GM23338 (cell line): Measurements from ENCODE around the gene MED14. TPM values are rescaled to one million over a fixed set of nuclear protein-coding genes. Genes with fewer than 3 reads are reported as not detected.

Source experiments
- ATAC-seq: fragments of 200-7000 bp; cut with Tn5 transposase; 3 replicates; pipeline ENCODE4 v1.9.1; 2020
- DNase-seq: peaks from one replicate; pipeline ENCODE4 v3.0.0-alpha.2; 2015; ENCODE audit warnings: low spot score
- H2AFZ ChIP-seq: fragments of 200-600 bp; sonication (generic); 2 replicates; pipeline ENCODE4 v1.8.0; 2016; ENCODE audit warnings: antibody characterized with exemption, mild to moderate bottlenecking, moderate library complexity
- H3F3A ChIP-seq: fragments of 200-600 bp; sonication (generic); replicated peaks from 2 replicates; pipeline ENCODE4 v1.8.0; 2017; ENCODE audit warnings: antibody characterized with exemption, mixed run types, low read depth
- H3K27ac ChIP-seq: fragments of 200-600 bp; sonication (generic); 2 replicates; pipeline ENCODE4 v1.6.1; 2016; ENCODE audit warnings: low read depth
- H3K27me3 ChIP-seq: fragments of 200-600 bp; sonication (generic); 2 replicates; pipeline ENCODE4 v1.8.0; 2016; ENCODE audit warnings: mild to moderate bottlenecking, mixed run types, moderate library complexity; ENCODE audit not compliant: insufficient read depth
- H3K36me3 ChIP-seq: fragments of 200-600 bp; sonication (generic); 2 replicates; pipeline ENCODE4 v1.8.0; 2016; ENCODE audit warnings: mild to moderate bottlenecking; ENCODE audit not compliant: insufficient read depth
- H3K4me1 ChIP-seq: fragments of 200-600 bp; sonication (generic); 2 replicates; pipeline ENCODE4 v1.8.0; 2016; ENCODE audit warnings: mild to moderate bottlenecking, moderate library complexity; ENCODE audit not compliant: insufficient read depth
- H3K4me2 ChIP-seq: fragments of 200-600 bp; sonication (generic); 2 replicates; pipeline ENCODE4 v1.7.1; 2017; ENCODE audit warnings: mixed run types
- H3K4me3 ChIP-seq: fragments of 200-600 bp; sonication (generic); 2 replicates; pipeline ENCODE4 v1.6.1; 2016; ENCODE audit warnings: mixed run types
- H3K79me2 ChIP-seq: fragments of 200-600 bp; sonication (generic); replicated peaks from 2 replicates; pipeline ENCODE4 v1.8.0; 2017; ENCODE audit warnings: mild to moderate bottlenecking; ENCODE audit not compliant: insufficient read depth
- H3K9me2 ChIP-seq: fragments of 200-600 bp; sonication (generic); 2 replicates; pipeline ENCODE4 v1.8.0; 2017; ENCODE audit not compliant: insufficient read depth
- H4K20me1 ChIP-seq: fragments of 200-600 bp; sonication (generic); replicated peaks from 2 replicates; pipeline ENCODE4 v1.8.0; 2017; ENCODE audit warnings: mild to moderate bottlenecking; ENCODE audit not compliant: insufficient read depth
- H3K27ac Mint-ChIP-seq: 2 replicates; pipeline ENCODE4 v1.8.0; 2020; ENCODE audit warnings: inconsistent platforms, mild to moderate bottlenecking, moderate library complexity, mixed read lengths
- H3K27me3 Mint-ChIP-seq: 3 replicates; pipeline ENCODE4 v1.8.0; 2022; ENCODE audit warnings: low read depth, mild to moderate bottlenecking, moderate library complexity, mixed read lengths, inconsistent platforms; ENCODE audit not compliant: insufficient read depth, poor library complexity
- H3K36me3 Mint-ChIP-seq: 3 replicates; pipeline ENCODE4 v1.8.0; 2021; ENCODE audit warnings: low read depth, mild to moderate bottlenecking, inconsistent platforms, moderate library complexity, mixed read lengths
- H3K4me1 Mint-ChIP-seq: 3 replicates; pipeline ENCODE4 v1.8.0; 2020; ENCODE audit warnings: mild to moderate bottlenecking, inconsistent platforms, mixed read lengths
- H3K4me3 Mint-ChIP-seq: 3 replicates; pipeline ENCODE4 v1.8.0; 2021; ENCODE audit warnings: moderate library complexity, mild to moderate bottlenecking, inconsistent platforms, mixed read lengths
- H3K9me3 Mint-ChIP-seq: 3 replicates; pipeline ENCODE4 v1.8.0; 2020; ENCODE audit warnings: moderate library complexity, mild to moderate bottlenecking, inconsistent platforms, mixed read lengths
- CREB1 ChIP-seq: fragments of 250-450 bp; sonication (Bioruptor Pico); IDR thresholded peaks from 2 replicates; pipeline ENCODE4 v1.5.0; 2020; ENCODE audit warnings: low read depth, mild to moderate bottlenecking, moderate library complexity
- EZH2 ChIP-seq: fragments of 200-600 bp; sonication (generic); IDR thresholded peaks from one replicate; pipeline ENCODE4 v1.8.0; 2017; ENCODE audit warnings: antibody characterized with exemption, mild to moderate bottlenecking, low read depth; ENCODE audit not compliant: unreplicated experiment
- EZH2phosphoT487 ChIP-seq: fragments of 200-600 bp; sonication (generic); IDR thresholded peaks from one replicate; pipeline ENCODE4 v1.8.1; 2018; ENCODE audit warnings: antibody characterized with exemption; ENCODE audit not compliant: unreplicated experiment
- JUNB ChIP-seq: IDR thresholded peaks from one replicate; pipeline ENCODE4 v1.6.1; 2016; ENCODE audit warnings: antibody characterized with exemption; ENCODE audit not compliant: unreplicated experiment
- NANOG ChIP-seq: IDR thresholded peaks from 2 replicates; pipeline ENCODE4 v1.6.1; 2016; ENCODE audit warnings: antibody characterized with exemption, borderline replicate concordance
- POLR2AphosphoS5 ChIP-seq: IDR thresholded peaks from 2 replicates; pipeline ENCODE4 v1.6.1; 2016; ENCODE audit warnings: antibody characterized with exemption, low read depth
- REST ChIP-seq: IDR thresholded peaks from one replicate; pipeline ENCODE4 v1.6.1; 2018; ENCODE audit warnings: antibody characterized with exemption; ENCODE audit not compliant: unreplicated experiment
- STAT1 ChIP-seq: IDR thresholded peaks from one replicate; pipeline ENCODE4 v1.6.1; 2016; ENCODE audit warnings: antibody characterized with exemption; ENCODE audit not compliant: unreplicated experiment
- ZNF114 ChIP-seq: fragments of 250-450 bp; sonication (Bioruptor Pico); IDR thresholded peaks from 2 replicates; pipeline ENCODE4 v1.5.0; 2020; ENCODE audit warnings: mild to moderate bottlenecking, moderate library complexity
- ZNF331 ChIP-seq: fragments of 250-450 bp; sonication (Bioruptor Pico); IDR thresholded peaks from 2 replicates; pipeline ENCODE4 v1.5.0; 2020; ENCODE audit warnings: low read depth, mild to moderate bottlenecking, moderate library complexity
- polyA plus RNA-seq: library from polyadenylated mRNA; unstranded; fragments of >200 nt; fragmentation: Nextera tagmentation; extraction: Ambion mirVana; gene quantifications from 2 replicates; pipeline ENCODE4 v1.2.1, GENCODE V29; 2016
- total RNA-seq: library from RNA; depleted of rRNA; stranded (reverse); fragments of >200 nt; shearing (Covaris generic); gene quantifications from 2 replicates; pipeline ENCODE4 v1.2.3, GENCODE V29; 2014
- TF ChIP-seq, protein P1 (sequence below), 2 experiments: fragments of 200-600 bp in 1 of 2; sonication (generic) in 1 of 2; conservative IDR thresholded peaks; 2 replicates each; pipeline versions ENCODE4 v1.5.1 to v1.6.1; 2016 to 2017; ENCODE audit warnings: antibody characterized with exemption in 2 of 2, low read depth in 2 of 2, mild to moderate bottlenecking in 2 of 2, moderate library complexity in 1 of 2
- TF ChIP-seq, protein P2 (sequence below): fragments of 250-450 bp; sonication (Bioruptor Pico); IDR thresholded peaks from 2 replicates; pipeline ENCODE4 v1.5.0; 2020; ENCODE audit warnings: mild to moderate bottlenecking, moderate library complexity
- TF ChIP-seq, protein P3 (sequence below): IDR thresholded peaks from 2 replicates; pipeline ENCODE4 v1.6.1; 2016; ENCODE audit warnings: antibody characterized with exemption

The MED14 gene
- total and polyA plus RNA-seq, 2 experiments from 2014 or later = 29.8 to 99.3 TPM

GRCh38 chrX:40607381-40607780 is 128.0 kb downstream of the MED14 start (continued):
- TF ChIP-seq NANOG = no peak
- TF ChIP-seq STAT1 = no peak

DNA sequence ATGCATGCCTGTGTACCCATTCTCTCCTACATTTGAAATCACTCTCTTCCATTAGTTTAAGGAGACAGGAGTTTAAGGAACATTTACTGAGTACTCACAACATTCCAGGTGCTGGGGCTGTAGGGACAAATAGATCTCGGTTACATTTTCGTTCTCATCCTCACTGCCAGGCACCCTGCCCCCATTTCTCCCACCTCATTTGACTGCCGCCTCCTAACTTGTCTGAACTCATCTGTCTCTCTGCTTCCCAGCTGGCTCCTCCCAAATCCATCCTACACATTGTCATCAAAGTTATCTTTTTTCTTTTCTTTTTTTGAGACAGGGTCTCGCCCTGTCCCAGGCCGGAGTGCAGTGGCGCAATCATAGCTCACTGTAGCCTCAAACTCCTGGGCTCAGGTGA is 131.9 kb downstream of the MED14 start:
- Histone ChIP-seq H3K4me3 (no peak overlapping the region), H3K4me1 (no peaks in the 10 kb centered on the region), H4K20me1 (no peaks in the 10 kb centered on the region), H3K36me3 (0 out of 2 replicates have a peak, but pooled peaks cover 9% of the 10 kb centered on the region), H2AFZ (no peak overlapping the region), H3K9me2 (no peaks in the 10 kb centered on the region), H3K27me3 (no peaks in the 10 kb centered on the region), H3K79me2 (no peaks in the 10 kb centered on the region), H3F3A (no peaks in the 10 kb centered on the region), H3K4me2 (no peak overlapping the region), H3K27ac (no peak overlapping the region)
- Mint-ChIP-seq H3K9me3 (no peaks in the 10 kb centered on the region), H3K4me3 (no peak overlapping the region), H3K27ac (no peak overlapping the region), H3K4me1 (no peaks in the 10 kb centered on the region), H3K36me3 (peaks cover 28% of the 10 kb centered on the region; the same call in 2 of the 3 replicates), H3K27me3 (no peaks in the 10 kb centered on the region)
- DNase-seq (no peak), ATAC-seq (no peak)
- TF ChIP-seq, protein P1, sequence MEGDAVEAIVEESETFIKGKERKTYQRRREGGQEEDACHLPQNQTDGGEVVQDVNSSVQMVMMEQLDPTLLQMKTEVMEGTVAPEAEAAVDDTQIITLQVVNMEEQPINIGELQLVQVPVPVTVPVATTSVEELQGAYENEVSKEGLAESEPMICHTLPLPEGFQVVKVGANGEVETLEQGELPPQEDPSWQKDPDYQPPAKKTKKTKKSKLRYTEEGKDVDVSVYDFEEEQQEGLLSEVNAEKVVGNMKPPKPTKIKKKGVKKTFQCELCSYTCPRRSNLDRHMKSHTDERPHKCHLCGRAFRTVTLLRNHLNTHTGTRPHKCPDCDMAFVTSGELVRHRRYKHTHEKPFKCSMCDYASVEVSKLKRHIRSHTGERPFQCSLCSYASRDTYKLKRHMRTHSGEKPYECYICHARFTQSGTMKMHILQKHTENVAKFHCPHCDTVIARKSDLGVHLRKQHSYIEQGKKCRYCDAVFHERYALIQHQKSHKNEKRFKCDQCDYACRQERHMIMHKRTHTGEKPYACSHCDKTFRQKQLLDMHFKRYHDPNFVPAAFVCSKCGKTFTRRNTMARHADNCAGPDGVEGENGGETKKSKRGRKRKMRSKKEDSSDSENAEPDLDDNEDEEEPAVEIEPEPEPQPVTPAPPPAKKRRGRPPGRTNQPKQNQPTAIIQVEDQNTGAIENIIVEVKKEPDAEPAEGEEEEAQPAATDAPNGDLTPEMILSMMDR (conservative IDR thresholded peaks at IDR 0.05; ENCODE audit: low read depth in 2 of 2) = no peak
- TF ChIP-seq POLR2AphosphoS5 (no peak), EZH2phosphoT487 (no peak), NANOG (no peak), JUNB (no peak), ZNF114 (CRISPR knock-in tag) (no peak), EZH2 (no peak), CREB1 (CRISPR knock-in tag) (no peak), ZNF331 (CRISPR knock-in tag) (no peak), REST (no peak), STAT1 (no peak)
- TF ChIP-seq, protein P2, sequence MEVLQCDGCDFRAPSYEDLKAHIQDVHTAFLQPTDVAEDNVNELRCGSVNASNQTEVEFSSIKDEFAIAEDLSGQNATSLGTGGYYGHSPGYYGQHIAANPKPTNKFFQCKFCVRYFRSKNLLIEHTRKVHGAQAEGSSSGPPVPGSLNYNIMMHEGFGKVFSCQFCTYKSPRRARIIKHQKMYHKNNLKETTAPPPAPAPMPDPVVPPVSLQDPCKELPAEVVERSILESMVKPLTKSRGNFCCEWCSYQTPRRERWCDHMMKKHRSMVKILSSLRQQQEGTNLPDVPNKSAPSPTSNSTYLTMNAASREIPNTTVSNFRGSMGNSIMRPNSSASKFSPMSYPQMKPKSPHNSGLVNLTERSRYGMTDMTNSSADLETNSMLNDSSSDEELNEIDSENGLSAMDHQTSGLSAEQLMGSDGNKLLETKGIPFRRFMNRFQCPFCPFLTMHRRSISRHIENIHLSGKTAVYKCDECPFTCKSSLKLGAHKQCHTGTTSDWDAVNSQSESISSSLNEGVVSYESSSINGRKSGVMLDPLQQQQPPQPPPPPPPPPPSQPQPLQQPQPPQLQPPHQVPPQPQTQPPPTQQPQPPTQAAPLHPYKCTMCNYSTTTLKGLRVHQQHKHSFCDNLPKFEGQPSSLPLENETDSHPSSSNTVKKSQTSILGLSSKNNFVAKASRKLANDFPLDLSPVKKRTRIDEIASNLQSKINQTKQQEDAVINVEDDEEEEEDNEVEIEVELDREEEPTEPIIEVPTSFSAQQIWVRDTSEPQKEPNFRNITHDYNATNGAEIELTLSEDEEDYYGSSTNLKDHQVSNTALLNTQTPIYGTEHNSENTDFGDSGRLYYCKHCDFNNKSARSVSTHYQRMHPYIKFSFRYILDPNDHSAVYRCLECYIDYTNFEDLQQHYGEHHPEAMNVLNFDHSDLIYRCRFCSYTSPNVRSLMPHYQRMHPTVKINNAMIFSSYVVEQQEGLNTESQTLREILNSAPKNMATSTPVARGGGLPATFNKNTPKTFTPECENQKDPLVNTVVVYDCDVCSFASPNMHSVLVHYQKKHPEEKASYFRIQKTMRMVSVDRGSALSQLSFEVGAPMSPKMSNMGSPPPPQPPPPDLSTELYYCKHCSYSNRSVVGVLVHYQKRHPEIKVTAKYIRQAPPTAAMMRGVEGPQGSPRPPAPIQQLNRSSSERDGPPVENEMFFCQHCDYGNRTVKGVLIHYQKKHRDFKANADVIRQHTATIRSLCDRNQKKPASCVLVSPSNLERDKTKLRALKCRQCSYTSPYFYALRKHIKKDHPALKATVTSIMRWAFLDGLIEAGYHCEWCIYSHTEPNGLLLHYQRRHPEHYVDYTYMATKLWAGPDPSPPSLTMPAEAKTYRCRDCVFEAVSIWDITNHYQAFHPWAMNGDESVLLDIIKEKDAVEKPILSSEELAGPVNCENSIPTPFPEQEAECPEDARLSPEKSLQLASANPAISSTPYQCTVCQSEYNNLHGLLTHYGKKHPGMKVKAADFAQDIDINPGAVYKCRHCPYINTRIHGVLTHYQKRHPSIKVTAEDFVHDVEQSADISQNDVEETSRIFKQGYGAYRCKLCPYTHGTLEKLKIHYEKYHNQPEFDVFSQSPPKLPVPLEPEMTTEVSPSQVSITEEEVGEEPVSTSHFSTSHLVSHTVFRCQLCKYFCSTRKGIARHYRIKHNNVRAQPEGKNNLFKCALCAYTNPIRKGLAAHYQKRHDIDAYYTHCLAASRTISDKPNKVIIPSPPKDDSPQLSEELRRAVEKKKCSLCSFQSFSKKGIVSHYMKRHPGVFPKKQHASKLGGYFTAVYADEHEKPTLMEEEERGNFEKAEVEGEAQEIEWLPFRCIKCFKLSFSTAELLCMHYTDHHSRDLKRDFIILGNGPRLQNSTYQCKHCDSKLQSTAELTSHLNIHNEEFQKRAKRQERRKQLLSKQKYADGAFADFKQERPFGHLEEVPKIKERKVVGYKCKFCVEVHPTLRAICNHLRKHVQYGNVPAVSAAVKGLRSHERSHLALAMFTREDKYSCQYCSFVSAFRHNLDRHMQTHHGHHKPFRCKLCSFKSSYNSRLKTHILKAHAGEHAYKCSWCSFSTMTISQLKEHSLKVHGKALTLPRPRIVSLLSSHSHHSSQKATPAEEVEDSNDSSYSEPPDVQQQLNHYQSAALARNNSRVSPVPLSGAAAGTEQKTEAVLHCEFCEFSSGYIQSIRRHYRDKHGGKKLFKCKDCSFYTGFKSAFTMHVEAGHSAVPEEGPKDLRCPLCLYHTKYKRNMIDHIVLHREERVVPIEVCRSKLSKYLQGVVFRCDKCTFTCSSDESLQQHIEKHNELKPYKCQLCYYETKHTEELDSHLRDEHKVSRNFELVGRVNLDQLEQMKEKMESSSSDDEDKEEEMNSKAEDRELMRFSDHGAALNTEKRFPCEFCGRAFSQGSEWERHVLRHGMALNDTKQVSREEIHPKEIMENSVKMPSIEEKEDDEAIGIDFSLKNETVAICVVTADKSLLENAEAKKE = no peak
- TF ChIP-seq, protein P3, sequence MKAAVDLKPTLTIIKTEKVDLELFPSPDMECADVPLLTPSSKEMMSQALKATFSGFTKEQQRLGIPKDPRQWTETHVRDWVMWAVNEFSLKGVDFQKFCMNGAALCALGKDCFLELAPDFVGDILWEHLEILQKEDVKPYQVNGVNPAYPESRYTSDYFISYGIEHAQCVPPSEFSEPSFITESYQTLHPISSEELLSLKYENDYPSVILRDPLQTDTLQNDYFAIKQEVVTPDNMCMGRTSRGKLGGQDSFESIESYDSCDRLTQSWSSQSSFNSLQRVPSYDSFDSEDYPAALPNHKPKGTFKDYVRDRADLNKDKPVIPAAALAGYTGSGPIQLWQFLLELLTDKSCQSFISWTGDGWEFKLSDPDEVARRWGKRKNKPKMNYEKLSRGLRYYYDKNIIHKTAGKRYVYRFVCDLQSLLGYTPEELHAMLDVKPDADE = no peak
